ENCODE measurements around the gene SPP1. TPM values are rescaled to one million over a fixed set of nuclear protein-coding genes. Genes with fewer than 3 reads are reported as not detected.
"Not testable (repeated sequence)": the region's sequence is repeated elsewhere in the genome, so short reads cannot be mapped to it uniquely, and the experiment has no call there.

Gene SPP1
- polyA plus RNA-seq, 3 donors = 0.08 TPM; not detected in 2

GRCh38 chr4:87939978-87940690 is 35.4 kb upstream of the SPP1 start:
- TF ChIP-seq CTCF (IDR thresholded peaks at IDR 0.05) = no peak
- no peaks in the 10 kb centered on the region for H3K79me2 ChIP-seq (ENCODE audit: insufficient read depth, low read length)
- Mint-ChIP-seq H3K27me3 (ENCODE audit: low read depth in 3 of 3) (no peaks in the 10 kb centered on the region), H3K27ac (no peak overlapping the region), H3K9me3 (peaks cover 0 to 3% (median 0%) of the 10 kb centered on the region in 7 donors), H3K36me3 (no peaks in the 10 kb centered on the region), H3K4me1 (peaks cover 11% of the 10 kb centered on the region), H3K4me3 (no peak overlapping the region)
- H3K4me1 ChIP-seq (ENCODE audit: control insufficient read depth in 1 of 2, insufficient read depth in 2 of 2, low read length in 2 of 2) = peaks cover 6 to 10% of the 10 kb centered on the region in 2 donors
- H3K27me3 ChIP-seq (ENCODE audit: control insufficient read depth in 2 of 2, insufficient read depth in 2 of 2, low read length in 2 of 2) = no peaks in the 10 kb centered on the region
- intact Hi-C loops (cut with micrococcal nuclease) = no loop called here
- H3K4me3 ChIP-seq (replicated peaks in 1 of 3; ENCODE audit: low read depth in 2 of 3, low read length in 3 of 3) = no peak overlapping the region
- no peaks in the 10 kb centered on the region for H4K20me1 ChIP-seq (ENCODE audit: insufficient read depth, low read length)
- H3K9ac ChIP-seq (ENCODE audit: insufficient read depth, low read length, poor library complexity, severe bottlenecking) = no peak overlapping the region
- H3K9me3 ChIP-seq (replicated peaks in 1 of 2; ENCODE audit: control insufficient read depth in 1 of 2, insufficient read depth in 1 of 2, low read length in 2 of 2) = no peaks in the 10 kb centered on the region
- WGBS (ENCODE audit: insufficient coverage) = no CpG with 5 or more reads among the region's 2 CpGs
- no peak overlapping the region for H3K27ac ChIP-seq (ENCODE audit: low read depth in 1 of 2, low read length in 2 of 2)
- no peak for DNase-seq
- no peak overlapping the region for H2AFZ ChIP-seq (ENCODE audit: insufficient read depth, low read depth, low read length, poor library complexity, severe bottlenecking)
- no peak overlapping the region for H3K4me2 ChIP-seq (replicated peaks; ENCODE audit: extremely low read depth, low read length, poor library complexity, severe bottlenecking)
- no peaks in the 10 kb centered on the region for H3K36me3 ChIP-seq (replicated peaks in 1 of 2; ENCODE audit: control insufficient read depth in 1 of 2, insufficient read depth in 2 of 2, low read length in 2 of 2)

- intact Hi-C loops (cut with micrococcal nuclease); H3K9ac ChIP-seq (ENCODE audit: insufficient read depth, low read length, poor library complexity, severe bottlenecking); H3K4me2 ChIP-seq (replicated peaks; ENCODE audit: extremely low read depth, low read length, poor library complexity, severe bottlenecking); H3K4me3 ChIP-seq (replicated peaks in 1 of 3; ENCODE audit: low read depth in 2 of 3, low read length in 3 of 3); H3K4me1 ChIP-seq (ENCODE audit: control insufficient read depth in 1 of 2, insufficient read depth in 2 of 2, low read length in 2 of 2); H4K20me1 ChIP-seq (ENCODE audit: insufficient read depth, low read length); H3K27ac ChIP-seq (ENCODE audit: low read depth in 1 of 2, low read length in 2 of 2); H3K36me3 Mint-ChIP-seq; H2AFZ ChIP-seq (ENCODE audit: insufficient read depth, low read depth, low read length, poor library complexity, severe bottlenecking); H3K36me3 ChIP-seq (replicated peaks in 1 of 2; ENCODE audit: control insufficient read depth in 1 of 2, insufficient read depth in 2 of 2, low read length in 2 of 2); H3K27me3 Mint-ChIP-seq (ENCODE audit: low read depth in 3 of 3); H3K4me3 Mint-ChIP-seq; H3K9me3 Mint-ChIP-seq; H3K9me3 ChIP-seq (replicated peaks in 1 of 2; ENCODE audit: control insufficient read depth in 1 of 2, insufficient read depth in 1 of 2, low read length in 2 of 2); H3K79me2 ChIP-seq (ENCODE audit: insufficient read depth, low read length); H3K27me3 ChIP-seq (ENCODE audit: control insufficient read depth in 2 of 2, insufficient read depth in 2 of 2, low read length in 2 of 2); DNase-seq: not testable (repeated sequence)
- H3K4me1 Mint-ChIP-seq = peaks cover 11% of the 10 kb centered on the region
- H3K27ac Mint-ChIP-seq = peak overlapping the region in 1 of 7 donors; percentile 63
- WGBS (ENCODE audit: insufficient coverage) = 100% methylated on average over 1 of the region's 2 CpGs
These were observed 34.7 kb upstream of the SPP1 start for GRCh38 chr4:87940809-87941208.

Data from CD14-positive monocyte (primary cell).